Upper lobe of left lung (tissue), 6 donors: ENCODE data around the gene OLIG1. TPM values are rescaled to one million over a fixed set of nuclear protein-coding genes. Genes with fewer than 3 reads are reported as not detected.

ENCODE experiments used
- ATAC-seq, 2 donors: fragments of 200-7000 bp; cut with Tn5 transposase; one replicate each; pipeline ENCODE4 v1.9.1; 2022; ENCODE audit warnings: mild to moderate bottlenecking in 2 of 2, moderate library complexity in 2 of 2; ENCODE audit not compliant: low FRiP score in 2 of 2
- DNase-seq, 2 donors: peaks; one replicate each; pipeline ENCODE4 v3.0.0-alpha.2; 2019 to 2020
- H3K27ac ChIP-seq, 4 donors: fragments of 200-600 bp; sonication (generic); one replicate each; pipeline ENCODE4 v1.5.1; 2016 to 2019
- H3K27me3 ChIP-seq, 4 donors: fragments of 200-600 bp; sonication (generic); one replicate each; pipeline ENCODE4 v1.5.1; 2017 to 2019
- H3K36me3 ChIP-seq, 4 donors: fragments of 200-600 bp; sonication (generic); one replicate each; pipeline ENCODE4 v1.5.1; 2016 to 2019
- H3K4me1 ChIP-seq, 4 donors: fragments of 200-600 bp; sonication (generic); one replicate each; pipeline ENCODE4 v1.5.1; 2018 to 2019
- H3K4me3 ChIP-seq, 4 donors: fragments of 200-600 bp; sonication (generic); one replicate each; pipeline ENCODE4 v1.5.1; 2017 to 2019; ENCODE audit warnings: mild to moderate bottlenecking in 2 of 4, moderate library complexity in 1 of 4
- H3K9me3 ChIP-seq, 4 donors: fragments of 200-600 bp; sonication (generic); one replicate each; pipeline ENCODE4 v1.5.1; 2018 to 2019
- CTCF ChIP-seq, 6 experiments: fragments of 450-650 bp in 4 of 6; fragments of 200-600 bp in 2 of 6; sonication (generic) in 2 of 6; IDR thresholded peaks; one replicate each; pipeline ENCODE4 v1.5.1; 2016 to 2019; ENCODE audit warnings: antibody characterized with exemption in 6 of 6
- EP300 ChIP-seq, 4 donors: sonication (generic); formaldehyde crosslinking; IDR thresholded peaks; one replicate each; pipeline ENCODE4 v1.5.1; 2017; ENCODE audit warnings: antibody characterized with exemption in 4 of 4, control low read depth in 2 of 4
- POLR2A ChIP-seq, 4 donors: fragments of 450-650 bp; IDR thresholded peaks; one replicate each; pipeline ENCODE4 v1.5.1; 2016 to 2017; ENCODE audit warnings: antibody characterized with exemption in 4 of 4, mild to moderate bottlenecking in 2 of 4
- POLR2AphosphoS5 ChIP-seq, 2 donors: sonication (generic); formaldehyde crosslinking; IDR thresholded peaks; one replicate each; pipeline ENCODE4 v1.5.1; 2017; ENCODE audit warnings: antibody characterized with exemption in 2 of 2
- WGBS, 2 donors: methylation state at CpG; one replicate each; pipeline ENCODE4 v1.1.5; 2017 to 2018; 5-methylcytosine and 5-hydroxymethylcytosine counted together
- total RNA-seq, 6 donors: library from RNA; depleted of rRNA in 4 of 6; stranded (reverse); fragments of >200 nt in 4 of 6; gene quantifications; one replicate each; pipeline versions ENCODE4 v1.1.0 to v1.2.1, GENCODE V29; 2016 to 2021
- donor health status: DM: no; HTN: no; CAD: no; lungs with moderate emphysema.
- donor health status: DM: no; HTN: yes; CAD: no; lungs with severe emphysema.

The OLIG1 gene
- total RNA-seq, 6 donors from 2014 or later: 0.54 to 3.2 (median 2.0) TPM; not detected in 1

- Histone ChIP-seq H3K36me3 (no peaks in the 10 kb centered on the region), H3K4me3 (no peak overlapping the region), H3K27ac (no peak overlapping the region), H3K9me3 (peaks cover 0 to 9% (median 5%) of the 10 kb centered on the region in 4 donors), H3K4me1 (peaks cover 24 to 32% (median 24%) of the 10 kb centered on the region in 4 donors), H3K27me3 (peaks cover 0 to 27% (median 12%) of the 10 kb centered on the region in 4 donors)
- TF ChIP-seq POLR2A (IDR thresholded peaks at IDR 0.05) (no peak), EP300 (IDR thresholded peaks at IDR 0.05) (no peak)
- ATAC-seq (no peak), DNase-seq (no peak)
- WGBS, 2 donors: 71 to 72% methylated on average over 5 of the region's 5 CpGs
These were observed 698 bp upstream of the OLIG1 start for GRCh38 chr21:33069243-33069642.

- DNase-seq (no peak), ATAC-seq (no peak)
- H3K36me3 ChIP-seq: no peaks in the 10 kb centered on the region
- TF ChIP-seq EP300 (IDR thresholded peaks at IDR 0.05) (no peak), POLR2A (IDR thresholded peaks at IDR 0.05) (no peak), CTCF (IDR thresholded peaks at IDR 0.05) (no peak), POLR2AphosphoS5 (IDR thresholded peaks at IDR 0.05) (no peak)
- peak overlapping the region in 3 of 4 donors; percentile 44 to 54 (median 44) for H3K4me3 ChIP-seq
- peaks cover 0 to 27% (median 12%) of the 10 kb centered on the region in 4 donors for H3K27me3 ChIP-seq
- WGBS, 2 donors: 5 to 7% methylated on average over 11 of the region's 11 CpGs
- peaks cover 0 to 9% (median 5%) of the 10 kb centered on the region in 4 donors for H3K9me3 ChIP-seq
- H3K4me1 ChIP-seq: peaks cover 22 to 31% (median 24%) of the 10 kb centered on the region in 4 donors
- peak overlapping the region in 1 of 4 donors; percentile 68 for H3K27ac ChIP-seq
These were observed 322 bp upstream of the OLIG1 start for GRCh38 chr21:33069645-33069993.

- 0% methylated on average over 2 of the region's 44 CpGs; no CpG with 5 or more reads in 1 of the 2 donors for WGBS, 2 donors
- TF ChIP-seq POLR2AphosphoS5 (IDR thresholded peaks at IDR 0.05) (no peak), EP300 (IDR thresholded peaks at IDR 0.05) (no peak), POLR2A (IDR thresholded peaks at IDR 0.05) (no peak), CTCF (IDR thresholded peaks at IDR 0.05) (no peak)
- DNase-seq: no peak
- Histone ChIP-seq H3K4me3 (peak overlapping the region in 3 of 4 donors; percentile 44 to 54 (median 44)), H3K9me3 (peaks cover 0 to 9% (median 5%) of the 10 kb centered on the region in 4 donors), H3K27me3 (peaks cover 0 to 27% (median 12%) of the 10 kb centered on the region in 4 donors), H3K36me3 (no peaks in the 10 kb centered on the region), H3K4me1 (peaks cover 22 to 28% (median 24%) of the 10 kb centered on the region in 4 donors), H3K27ac (peak overlapping the region in 1 of 4 donors; percentile 68)
- ATAC-seq: no peak
These were observed 730 bp downstream of the OLIG1 start for GRCh38 chr21:33070744-33070997.

- Histone ChIP-seq H3K27me3 (peaks cover 0 to 27% (median 12%) of the 10 kb centered on the region in 4 donors), H3K36me3 (no peaks in the 10 kb centered on the region), H3K9me3 (peaks cover 0 to 9% (median 5%) of the 10 kb centered on the region in 4 donors), H3K27ac (no peak overlapping the region), H3K4me3 (peak overlapping the region in 3 of 4 donors; percentile 44 to 54 (median 44)), H3K4me1 (peaks cover 22 to 28% (median 24%) of the 10 kb centered on the region in 4 donors)
- TF ChIP-seq POLR2AphosphoS5 (IDR thresholded peaks at IDR 0.05) (no peak), EP300 (IDR thresholded peaks at IDR 0.05) (no peak), CTCF (IDR thresholded peaks at IDR 0.05) (no peak), POLR2A (IDR thresholded peaks at IDR 0.05) (no peak)
- WGBS, 2 donors: 2% methylated on average over 63 of the region's 69 CpGs; no CpG with 5 or more reads in 1 of the 2 donors
- DNase-seq: peak in 1 of 2 donors; percentile 85
- peak in 1 of 2 donors; percentile 15 for ATAC-seq
These were observed 1.2 kb downstream of the OLIG1 start for GRCh38 chr21:33070998-33071769.

- peaks cover 0 to 27% (median 12%) of the 10 kb centered on the region in 4 donors for H3K27me3 ChIP-seq
- peaks cover 22 to 28% (median 24%) of the 10 kb centered on the region in 4 donors for H3K4me1 ChIP-seq
- WGBS, 2 donors: 4 to 6% methylated on average over 37 to 38 of the region's 38 CpGs
- H3K27ac ChIP-seq: no peak overlapping the region
- H3K4me3 ChIP-seq: peak overlapping the region; percentile 5 to 54 (median 44)
- ATAC-seq: peak in 1 of 2 donors; percentile 34
- no peaks in the 10 kb centered on the region for H3K36me3 ChIP-seq
- H3K9me3 ChIP-seq: peaks cover 0 to 9% (median 5%) of the 10 kb centered on the region in 4 donors
- TF ChIP-seq POLR2AphosphoS5 (IDR thresholded peaks at IDR 0.05) (no peak), POLR2A (IDR thresholded peaks at IDR 0.05) (no peak)
- peak; percentile 26 to 84 for DNase-seq
These were observed 1.9 kb downstream of the OLIG1 start for GRCh38 chr21:33071770-33072306.
